D721Med (cell line): ENCODE measurements around the gene PTX4.

Experiments
- DNase-seq: peaks from one replicate; pipeline ENCODE4 v3.0.0; 2011; ENCODE audit warnings: low spot score; ENCODE audit not compliant: insufficient read length
- FAIRE-seq: peaks from 2 replicates; lab custom pipeline; 2011; peaks lifted over from hg19 to GRCh38; lab: Jason Lieb, UNC
- CTCF ChIP-seq: IDR thresholded peaks from 2 replicates; pipeline ENCODE4 v1.5.1; 2012; ENCODE audit warnings: mild to moderate bottlenecking, control low read depth; ENCODE audit not compliant: insufficient read depth; ENCODE audit errors: missing control alignments

The PTX4 gene

GRCh38 chr16:1497014-1497598, 8.4 kb upstream of the PTX4 start:
- DNase-seq (no peak), FAIRE-seq (no peak)
- TF ChIP-seq CTCF = no peak

- no peak for DNase-seq
- no peak for FAIRE-seq
- no peak for TF ChIP-seq CTCF
Observed at GRCh38 chr16:1496464-1496863, 7.7 kb upstream of the PTX4 start.

- TF ChIP-seq CTCF = no peak
- FAIRE-seq (no peak), DNase-seq (no peak)
Observed at GRCh38 chr16:1495889-1496262, 7.1 kb upstream of the PTX4 start.

GRCh38 chr16:1495211-1495888, 6.6 kb upstream of the PTX4 start:
- no peak for TF ChIP-seq CTCF
- no peak for FAIRE-seq
- no peak for DNase-seq

- DNase-seq (no peak), FAIRE-seq (no peak)
- TF ChIP-seq CTCF = no peak
Observed at GRCh38 chr16:1494711-1495110, 6.0 kb upstream of the PTX4 start.

- TF ChIP-seq CTCF = no peak
- DNase-seq (no peak), FAIRE-seq (no peak)
Observed at GRCh38 chr16:1494129-1494640, 5.4 kb upstream of the PTX4 start.

GRCh38 chr16:1493746-1494094, 5.0 kb upstream of the PTX4 start:
- FAIRE-seq (no peak), DNase-seq (no peak)
- no peak for TF ChIP-seq CTCF
